ENCODE measurements around the gene CRABP1. TPM values are rescaled to one million over a fixed set of nuclear protein-coding genes. Genes with fewer than 3 reads are reported as not detected.

CRABP1 gene
- total and polyA plus RNA-seq, 2 donors from 2014 or later, result 61.0 TPM; not detected in 1

DNA sequence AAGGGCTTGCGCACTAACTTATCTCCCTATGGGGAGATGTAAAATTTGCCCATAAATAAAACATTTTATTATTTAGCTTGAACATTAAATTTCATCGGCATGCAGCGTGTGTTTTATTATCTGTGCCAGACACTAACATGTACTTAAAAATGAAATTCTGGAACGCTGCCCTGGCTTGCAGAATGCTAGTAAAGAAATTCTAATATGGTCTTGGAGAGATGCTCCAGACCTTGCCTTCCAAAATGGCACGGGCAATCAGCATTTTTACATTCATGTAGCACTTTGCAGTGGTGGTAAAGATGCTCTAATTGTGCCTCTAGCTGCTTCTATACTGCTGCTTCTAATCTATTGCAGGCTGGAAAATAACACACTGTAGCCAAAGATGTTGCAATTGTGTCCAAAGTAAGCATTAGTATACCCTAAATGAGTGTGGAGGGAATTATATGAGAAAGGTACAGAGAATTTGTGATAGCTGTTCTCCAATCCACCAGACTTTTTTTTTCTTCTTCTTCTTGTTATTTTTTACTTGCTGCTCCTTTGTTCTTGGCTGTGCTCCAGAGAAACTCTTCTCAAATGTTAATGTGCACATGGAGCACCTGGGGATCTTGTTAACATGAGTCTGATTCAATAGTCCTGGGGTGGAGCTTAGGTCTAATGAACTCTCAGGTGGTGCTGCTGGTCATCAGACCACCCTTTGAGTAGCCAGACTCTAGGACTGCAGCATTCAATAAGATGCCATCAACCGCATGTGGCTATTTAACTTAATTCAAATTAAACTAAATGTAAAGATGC, 47.3 kb downstream of the CRABP1 start:
- TF ChIP-seq, protein P1, sequence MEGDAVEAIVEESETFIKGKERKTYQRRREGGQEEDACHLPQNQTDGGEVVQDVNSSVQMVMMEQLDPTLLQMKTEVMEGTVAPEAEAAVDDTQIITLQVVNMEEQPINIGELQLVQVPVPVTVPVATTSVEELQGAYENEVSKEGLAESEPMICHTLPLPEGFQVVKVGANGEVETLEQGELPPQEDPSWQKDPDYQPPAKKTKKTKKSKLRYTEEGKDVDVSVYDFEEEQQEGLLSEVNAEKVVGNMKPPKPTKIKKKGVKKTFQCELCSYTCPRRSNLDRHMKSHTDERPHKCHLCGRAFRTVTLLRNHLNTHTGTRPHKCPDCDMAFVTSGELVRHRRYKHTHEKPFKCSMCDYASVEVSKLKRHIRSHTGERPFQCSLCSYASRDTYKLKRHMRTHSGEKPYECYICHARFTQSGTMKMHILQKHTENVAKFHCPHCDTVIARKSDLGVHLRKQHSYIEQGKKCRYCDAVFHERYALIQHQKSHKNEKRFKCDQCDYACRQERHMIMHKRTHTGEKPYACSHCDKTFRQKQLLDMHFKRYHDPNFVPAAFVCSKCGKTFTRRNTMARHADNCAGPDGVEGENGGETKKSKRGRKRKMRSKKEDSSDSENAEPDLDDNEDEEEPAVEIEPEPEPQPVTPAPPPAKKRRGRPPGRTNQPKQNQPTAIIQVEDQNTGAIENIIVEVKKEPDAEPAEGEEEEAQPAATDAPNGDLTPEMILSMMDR (IDR thresholded peaks at IDR 0.05; ENCODE audit: borderline replicate concordance, extremely low read depth, insufficient read depth), result no peak
- intact Hi-C loops (cut with DNase I), result no loop called here
- H3K27ac ChIP-seq (ENCODE audit: low read depth in 2 of 2, low read length in 2 of 2), result no peak overlapping the region

DNA sequence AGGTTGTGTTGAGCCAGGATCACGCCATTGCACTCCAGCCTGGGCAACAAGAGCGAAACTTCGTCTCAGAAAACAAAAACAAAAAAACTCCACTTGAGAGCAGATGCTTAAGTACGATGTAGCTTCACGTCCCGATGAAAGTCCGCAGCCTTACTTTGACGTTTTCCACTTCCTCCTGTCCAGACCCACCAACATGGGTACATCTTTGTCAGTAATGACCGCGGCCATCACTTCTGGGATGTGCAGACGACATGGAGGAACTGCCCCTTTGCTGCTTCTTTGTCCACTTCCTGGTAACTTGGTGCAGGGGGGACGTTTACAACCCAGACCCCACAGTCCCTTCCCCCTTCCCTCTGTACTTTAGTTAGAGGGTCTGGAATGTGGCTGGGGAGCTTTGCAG, 48.7 kb downstream of the CRABP1 start:
- Histone ChIP-seq H3K27me3 (ENCODE audit: control insufficient read depth, insufficient read depth, low read length) (no peaks in the 10 kb centered on the region), H3K9ac (ENCODE audit: low read length in 3 of 3) (no peak overlapping the region), H3K27ac (ENCODE audit: low read depth in 2 of 2, low read length in 2 of 2) (no peak overlapping the region), H3K4me3 (ENCODE audit: low read length in 3 of 3) (no peak overlapping the region), H3K9me3 (ENCODE audit: control insufficient read depth in 2 of 3, insufficient read depth in 1 of 3, low read length in 3 of 3) (no peaks in the 10 kb centered on the region), H3K4me1 (ENCODE audit: control insufficient read depth in 2 of 3, insufficient read depth in 2 of 3, low read depth in 1 of 3, low read length in 3 of 3) (no peaks in the 10 kb centered on the region), H3K36me3 (ENCODE audit: control insufficient read depth in 2 of 3, insufficient read depth in 3 of 3, low read length in 3 of 3) (no peaks in the 10 kb centered on the region)
- intact Hi-C loops (cut with DNase I), result no loop called here
- DNase-seq (no peak), FAIRE-seq (no peak)
- TF ChIP-seq, protein P1 (IDR thresholded peaks at IDR 0.05; ENCODE audit: borderline replicate concordance, extremely low read depth, insufficient read depth), result no peak

More for the DNA sequence above, 47.3 kb downstream of the CRABP1 start:
- H3K4me1 ChIP-seq (ENCODE audit: control insufficient read depth in 2 of 3, insufficient read depth in 2 of 3, low read depth in 1 of 3, low read length in 3 of 3), result no peaks in the 10 kb centered on the region
- H3K27me3 ChIP-seq (ENCODE audit: control insufficient read depth, insufficient read depth, low read length), result no peaks in the 10 kb centered on the region
- H3K9ac ChIP-seq (ENCODE audit: low read length in 3 of 3), result no peak overlapping the region
- FAIRE-seq, result no peak
- no peak overlapping the region for H3K4me3 ChIP-seq (ENCODE audit: low read length in 3 of 3)
- DNase-seq, result peak in 1 of 5 donors; percentile 26
- H3K9me3 ChIP-seq (ENCODE audit: control insufficient read depth in 2 of 3, insufficient read depth in 1 of 3, low read length in 3 of 3), result no peaks in the 10 kb centered on the region
- H3K36me3 ChIP-seq (ENCODE audit: control insufficient read depth in 2 of 3, insufficient read depth in 3 of 3, low read length in 3 of 3), result no peaks in the 10 kb centered on the region

GRCh38 chr15:78389322-78389721, 49.2 kb downstream of the CRABP1 start:
- H3K9me3 ChIP-seq (ENCODE audit: control insufficient read depth in 2 of 3, insufficient read depth in 1 of 3, low read length in 3 of 3), result no peaks in the 10 kb centered on the region
- TF ChIP-seq, protein P1 (IDR thresholded peaks at IDR 0.05; ENCODE audit: borderline replicate concordance, extremely low read depth, insufficient read depth), result no peak
- no peaks in the 10 kb centered on the region for H3K36me3 ChIP-seq (ENCODE audit: control insufficient read depth in 2 of 3, insufficient read depth in 3 of 3, low read length in 3 of 3)
- DNase-seq, result peak in 3 of 5 donors; percentile 44 to 83 (median 55)
- no peak overlapping the region for H3K9ac ChIP-seq (ENCODE audit: low read length in 3 of 3)
- no peak for FAIRE-seq
- H3K4me1 ChIP-seq (ENCODE audit: control insufficient read depth in 2 of 3, insufficient read depth in 2 of 3, low read depth in 1 of 3, low read length in 3 of 3), result no peaks in the 10 kb centered on the region
- H3K27me3 ChIP-seq (ENCODE audit: control insufficient read depth, insufficient read depth, low read length), result no peaks in the 10 kb centered on the region
- intact Hi-C loops (cut with DNase I), result no loop called here
- no peak overlapping the region for H3K4me3 ChIP-seq (ENCODE audit: low read length in 3 of 3)
- no peak overlapping the region for H3K27ac ChIP-seq (ENCODE audit: low read depth in 2 of 2, low read length in 2 of 2)
